MV-4-11 (cell line): ENCODE results near the gene MCM3AP.
"Not testable (repeated sequence)": the region's sequence is repeated elsewhere in the genome, so short reads cannot be mapped to it uniquely, and the experiment has no call there.

ENCODE experiments used
- DNase-seq: peaks from one replicate; lab custom pipeline; 2025; lab: John Stamatoyannopoulos, UW

MCM3AP gene

GRCh38 chr21:46311568-46311967 lies 26.2 kb upstream of the MCM3AP start:
- no peak for DNase-seq

DNA sequence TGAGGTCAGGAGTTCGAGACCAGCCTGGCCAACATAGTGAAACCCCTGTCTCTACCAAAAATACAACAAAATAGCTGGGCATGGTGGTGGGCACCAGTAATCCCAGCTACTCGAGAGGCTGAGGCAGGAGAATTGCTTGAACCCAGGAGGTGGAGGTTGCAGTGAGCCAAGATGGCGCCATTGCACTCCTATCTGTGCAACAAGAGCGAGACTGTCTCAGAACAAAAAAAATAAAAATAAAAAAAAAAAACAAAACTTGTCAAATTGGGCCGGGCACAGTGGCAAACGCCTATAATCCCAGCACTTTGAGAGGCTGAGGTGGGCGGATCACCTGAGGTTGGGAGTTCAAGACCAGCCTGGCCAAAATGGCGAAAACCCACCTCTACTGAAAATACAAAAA lies 24.8 kb upstream of the MCM3AP start:
- DNase-seq: not testable (repeated sequence)

GRCh38 chr21:46308431-46308830 lies 23.0 kb upstream of the MCM3AP start:
- peak; percentile 43 for DNase-seq

DNA sequence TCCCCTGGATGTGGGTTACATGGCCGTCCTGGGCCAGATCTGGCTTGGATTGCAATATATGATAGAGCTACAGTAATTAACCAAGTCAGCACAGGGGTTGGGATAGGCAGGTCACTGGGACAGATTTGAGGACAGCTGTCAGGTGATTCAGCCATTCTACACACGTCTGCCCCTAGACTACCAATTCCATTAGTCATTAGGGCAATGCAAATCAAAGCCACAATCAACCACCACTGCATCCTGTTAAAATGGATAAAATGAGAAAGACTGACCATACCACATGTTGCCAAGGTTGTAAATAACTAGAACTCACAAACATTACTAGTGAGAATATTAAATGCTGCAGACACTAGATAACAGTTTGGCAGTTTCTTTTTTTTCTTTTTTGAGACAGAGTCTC lies 22.2 kb upstream of the MCM3AP start:
- DNase-seq: no peak

- DNase-seq: no peak
Measured at GRCh38 chr21:46304955-46305354, 19.5 kb upstream of the MCM3AP start.

- DNase-seq: no peak
Measured at GRCh38 chr21:46304437-46304836, 19.0 kb upstream of the MCM3AP start.

- DNase-seq: no peak
Measured at GRCh38 chr21:46301759-46302158, 16.3 kb upstream of the MCM3AP start.

- no peak for DNase-seq
Measured at GRCh38 chr21:46299167-46299566, 13.8 kb upstream of the MCM3AP start.

GRCh38 chr21:46297338-46298271 lies 12.2 kb upstream of the MCM3AP start:
- DNase-seq: no peak

DNA sequence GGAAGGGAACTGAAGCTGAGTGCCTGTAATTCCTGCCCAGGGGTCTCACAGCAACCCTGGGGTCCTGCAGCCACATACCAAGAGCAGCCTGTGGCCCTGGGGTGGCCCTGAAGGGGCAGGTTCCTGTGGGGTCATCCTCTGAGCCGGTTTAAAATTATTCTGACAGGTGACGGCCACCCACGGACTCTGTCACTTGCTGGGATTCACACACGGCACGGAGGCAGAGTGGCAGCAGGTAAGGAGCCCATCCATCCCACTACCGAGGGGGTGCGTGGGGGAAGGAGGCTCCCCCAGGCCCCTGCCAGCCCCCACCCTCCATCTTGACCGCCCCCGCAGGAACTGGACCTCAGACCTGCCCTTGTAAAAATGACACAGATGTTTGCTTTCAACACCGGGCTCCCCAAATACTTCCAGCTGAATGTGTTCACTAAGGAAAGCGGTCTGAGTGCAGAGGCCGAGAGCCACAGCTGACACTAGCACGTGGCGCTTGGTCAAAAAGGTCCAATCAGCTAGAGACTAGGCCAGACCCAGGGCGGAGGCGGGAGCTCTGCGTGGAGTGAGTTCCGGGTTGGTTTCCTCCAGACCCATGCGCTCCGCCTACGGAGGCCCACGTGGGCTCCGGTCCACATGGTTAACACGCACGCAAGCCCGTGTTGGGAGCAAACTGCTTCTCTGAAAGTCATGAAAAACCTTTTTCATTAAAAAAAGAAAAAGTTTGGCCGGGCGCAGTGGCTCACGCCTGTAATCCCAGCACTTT lies 10.8 kb upstream of the MCM3AP start:
- DNase-seq: peak; percentile 90

GRCh38 chr21:46295177-46295770 lies 9.9 kb upstream of the MCM3AP start:
- DNase-seq: peak; percentile 7

DNA sequence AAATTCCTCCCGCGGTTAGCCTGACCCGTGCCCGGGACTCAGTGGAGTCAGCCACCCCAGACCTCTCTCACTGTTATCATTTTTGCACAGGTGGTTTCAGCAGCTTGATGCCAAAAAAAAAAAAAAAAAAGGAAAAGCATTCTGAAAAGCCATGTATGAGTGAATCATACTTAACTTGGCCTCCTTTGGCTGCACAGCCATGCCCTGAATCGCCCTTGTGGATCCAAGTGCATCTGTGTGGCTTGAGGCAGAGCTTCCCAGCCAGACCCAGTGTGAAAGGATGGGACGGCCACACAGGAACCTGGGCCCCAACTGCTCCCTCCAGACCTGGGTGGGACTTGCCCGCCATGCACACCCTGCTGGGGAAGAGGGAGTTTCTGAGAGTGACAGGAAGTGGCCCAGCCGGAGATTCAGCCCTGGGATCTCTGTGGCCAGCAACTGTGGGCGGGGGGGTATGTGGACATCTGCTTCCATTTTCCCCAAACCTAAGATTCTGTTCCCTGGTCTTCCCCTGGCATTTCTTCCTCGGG lies 9.3 kb upstream of the MCM3AP start:
- DNase-seq: peak; percentile 62

DNA sequence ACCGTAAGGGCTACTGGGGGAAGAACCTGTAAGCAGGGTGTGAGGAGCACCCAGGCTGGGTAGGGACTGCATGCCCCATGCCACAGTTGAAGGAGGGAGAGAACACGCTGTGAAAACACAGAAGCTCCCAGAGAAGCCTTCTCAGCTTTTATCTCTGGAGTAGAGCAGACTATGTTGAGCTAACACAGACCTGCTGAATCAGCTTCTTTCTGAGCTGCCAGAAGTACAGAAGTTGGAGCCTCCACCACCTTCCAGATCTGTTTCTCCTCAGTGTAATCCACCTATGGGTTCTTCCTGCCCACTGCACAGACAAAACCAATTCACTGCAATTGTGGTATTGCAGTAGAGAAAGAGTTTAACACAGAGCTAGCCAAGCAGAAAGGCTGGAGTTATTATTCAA lies 6.2 kb upstream of the MCM3AP start:
- DNase-seq: no peak

- no peak for DNase-seq
Measured at GRCh38 chr21:46289655-46290179, 4.3 kb upstream of the MCM3AP start.

DNA sequence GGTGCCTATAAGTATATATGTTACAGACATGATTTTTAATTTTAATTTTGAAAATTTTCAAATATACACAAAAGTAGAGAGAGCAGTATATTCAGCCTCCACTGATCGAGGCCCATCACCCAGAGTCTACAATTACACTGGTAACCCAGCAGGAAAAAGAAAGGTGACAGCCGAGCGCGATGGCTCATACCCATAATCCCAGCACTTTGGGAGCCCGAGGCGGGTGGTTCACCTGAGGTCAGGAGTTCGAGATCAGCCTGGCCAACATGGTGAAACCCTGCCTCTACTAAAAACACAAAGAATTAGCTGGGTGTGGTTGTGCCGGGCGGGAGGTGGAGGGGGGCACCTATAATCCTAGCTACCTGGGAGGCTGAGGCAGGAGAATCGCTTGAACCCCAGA lies 2.1 kb upstream of the MCM3AP start:
- DNase-seq: no peak

GRCh38 chr21:46286648-46287002 lies 1.2 kb upstream of the MCM3AP start:
- peak; percentile 66 for DNase-seq

- DNase-seq: peak; percentile 80
Measured at GRCh38 chr21:46285761-46286647, 593 bp upstream of the MCM3AP start, which contains the start of gene YBEY. TSS of gene YBEY (plus strand) at chr21:46286342. CDS start at chr21:46286914, 572 bp downstream.

GRCh38 chr21:46284733-46285132 lies 678 bp downstream of the MCM3AP start:
- DNase-seq: no peak

- DNase-seq: peak; percentile 54
Measured at GRCh38 chr21:46284077-46284644, 1.2 kb downstream of the MCM3AP start.

- no peak for DNase-seq
Measured at GRCh38 chr21:46274797-46275390, 10.5 kb downstream of the MCM3AP start.
